HG03103 (cell line): ENCODE data around the gene SMU1.
"Not testable (repeated sequence)": the region's sequence is repeated elsewhere in the genome, so short reads cannot be mapped to it uniquely, and the experiment has no call there.

Source experiments
- ATAC-seq: cut with Tn5 transposase; IDR thresholded peaks from one replicate; pipeline ENCODE4 v1.9.1; 2021; ENCODE audit warnings: low read depth; ENCODE audit not compliant: unreplicated experiment

The SMU1 gene

GRCh38 chr9:33106372-33106771 is 29.9 kb upstream of the SMU1 start:
- no peak for ATAC-seq

- ATAC-seq, result no peak
Measured at GRCh38 chr9:33105959-33106358, 29.5 kb upstream of the SMU1 start.

GRCh38 chr9:33105504-33105903 is 29.0 kb upstream of the SMU1 start:
- no peak for ATAC-seq

GRCh38 chr9:33104401-33104800 is 27.9 kb upstream of the SMU1 start:
- no peak for ATAC-seq

GRCh38 chr9:33103501-33104281 is 27.2 kb upstream of the SMU1 start:
- ATAC-seq, result no peak

- ATAC-seq, result no peak
Measured at GRCh38 chr9:33102551-33103210, 26.2 kb upstream of the SMU1 start.

GRCh38 chr9:33101104-33101951 is 24.9 kb upstream of the SMU1 start:
- no peak for ATAC-seq

- ATAC-seq, result no peak
Measured at GRCh38 chr9:33099754-33100153, 23.3 kb upstream of the SMU1 start.

- ATAC-seq, result no peak
Measured at GRCh38 chr9:33097192-33097591, 20.7 kb upstream of the SMU1 start.

- no peak for ATAC-seq
Measured at GRCh38 chr9:33092634-33093033, 16.2 kb upstream of the SMU1 start.

- not testable (repeated sequence) for ATAC-seq
Measured at GRCh38 chr9:33085672-33086071, 9.2 kb upstream of the SMU1 start.

GRCh38 chr9:33082538-33083326 is 6.3 kb upstream of the SMU1 start:
- no peak for ATAC-seq

- no peak for ATAC-seq
Measured at GRCh38 chr9:33082128-33082527, 5.7 kb upstream of the SMU1 start.

GRCh38 chr9:33081128-33081851 is 4.8 kb upstream of the SMU1 start:
- peak; percentile 39 for ATAC-seq

- ATAC-seq, result no peak
Measured at GRCh38 chr9:33080534-33080933, 4.1 kb upstream of the SMU1 start.

GRCh38 chr9:33068991-33069390 is 7.5 kb downstream of the SMU1 start:
- ATAC-seq, result no peak

- peak; percentile 74 for ATAC-seq
Measured at GRCh38 chr9:33065157-33066076, 11.1 kb downstream of the SMU1 start.

GRCh38 chr9:33051144-33051543 is 25.3 kb downstream of the SMU1 start:
- ATAC-seq, result no peak
